Measurements from ENCODE around the gene GATAD2B.
A peak's percentile ranks its signal among the peaks of the same experiment; 100 is the strongest.

GATAD2B gene

GRCh38 chr1:153951183-153951582, 28.4 kb upstream of the GATAD2B start:
- no peak for DNase-seq

GRCh38 chr1:153946622-153947241, 24.0 kb upstream of the GATAD2B start, which contains the start of gene DENND4B:
TSS of gene DENND4B (minus strand) at chr1:153946718. CDS start at chr1:153944374, 2,344 bp downstream.
- DNase-seq, result peak; percentile 71

GRCh38 chr1:153945795-153946621, 23.2 kb upstream of the GATAD2B start:
- DNase-seq, result peak; percentile 78

- peak; percentile 85 for DNase-seq
Measured at GRCh38 chr1:153945131-153945794, 22.5 kb upstream of the GATAD2B start.

- no peak for DNase-seq
Measured at GRCh38 chr1:153944827-153945117, 22.0 kb upstream of the GATAD2B start.

GRCh38 chr1:153944005-153944826, 21.4 kb upstream of the GATAD2B start:
- DNase-seq, result peak; percentile 27

GRCh38 chr1:153942766-153943549, 20.2 kb upstream of the GATAD2B start:
- DNase-seq, result no peak

- no peak for DNase-seq
Measured at GRCh38 chr1:153941826-153942725, 19.3 kb upstream of the GATAD2B start.

- DNase-seq, result no peak
Measured at GRCh38 chr1:153940756-153941155, 18.0 kb upstream of the GATAD2B start.

GRCh38 chr1:153939476-153939875, 16.7 kb upstream of the GATAD2B start:
- no peak for DNase-seq

GRCh38 chr1:153938996-153939395, 16.2 kb upstream of the GATAD2B start:
- DNase-seq, result no peak

- DNase-seq, result no peak
Measured at GRCh38 chr1:153937331-153937730, 14.6 kb upstream of the GATAD2B start.

- DNase-seq, result no peak
Measured at GRCh38 chr1:153936011-153936802, 13.4 kb upstream of the GATAD2B start.

GRCh38 chr1:153934746-153935145, 12.0 kb upstream of the GATAD2B start:
- DNase-seq, result no peak

- DNase-seq, result no peak
Measured at GRCh38 chr1:153933955-153934354, 11.2 kb upstream of the GATAD2B start.

GRCh38 chr1:153933430-153933829, 10.7 kb upstream of the GATAD2B start:
- DNase-seq, result no peak

- no peak for DNase-seq
Measured at GRCh38 chr1:153932156-153933131, 9.7 kb upstream of the GATAD2B start.

GRCh38 chr1:153929981-153930948, 7.5 kb upstream of the GATAD2B start:
- no peak for DNase-seq

All from CD4-positive, alpha-beta T cell treated with Interleukin-4 for 4 hours (primary cell).